Left hindlimb (tissue), 1 donor: ENCODE data around the gene OLFML2B.
A peak's percentile ranks its signal among the peaks of the same experiment; 100 is the strongest.
"Not testable (repeated sequence)": the region's sequence is repeated elsewhere in the genome, so short reads cannot be mapped to it uniquely, and the experiment has no call there.

ENCODE experiments used
- DNase-seq: peaks from one replicate; pipeline ENCODE4 v3.0.0-alpha.2; 2018

The OLFML2B gene

DNA sequence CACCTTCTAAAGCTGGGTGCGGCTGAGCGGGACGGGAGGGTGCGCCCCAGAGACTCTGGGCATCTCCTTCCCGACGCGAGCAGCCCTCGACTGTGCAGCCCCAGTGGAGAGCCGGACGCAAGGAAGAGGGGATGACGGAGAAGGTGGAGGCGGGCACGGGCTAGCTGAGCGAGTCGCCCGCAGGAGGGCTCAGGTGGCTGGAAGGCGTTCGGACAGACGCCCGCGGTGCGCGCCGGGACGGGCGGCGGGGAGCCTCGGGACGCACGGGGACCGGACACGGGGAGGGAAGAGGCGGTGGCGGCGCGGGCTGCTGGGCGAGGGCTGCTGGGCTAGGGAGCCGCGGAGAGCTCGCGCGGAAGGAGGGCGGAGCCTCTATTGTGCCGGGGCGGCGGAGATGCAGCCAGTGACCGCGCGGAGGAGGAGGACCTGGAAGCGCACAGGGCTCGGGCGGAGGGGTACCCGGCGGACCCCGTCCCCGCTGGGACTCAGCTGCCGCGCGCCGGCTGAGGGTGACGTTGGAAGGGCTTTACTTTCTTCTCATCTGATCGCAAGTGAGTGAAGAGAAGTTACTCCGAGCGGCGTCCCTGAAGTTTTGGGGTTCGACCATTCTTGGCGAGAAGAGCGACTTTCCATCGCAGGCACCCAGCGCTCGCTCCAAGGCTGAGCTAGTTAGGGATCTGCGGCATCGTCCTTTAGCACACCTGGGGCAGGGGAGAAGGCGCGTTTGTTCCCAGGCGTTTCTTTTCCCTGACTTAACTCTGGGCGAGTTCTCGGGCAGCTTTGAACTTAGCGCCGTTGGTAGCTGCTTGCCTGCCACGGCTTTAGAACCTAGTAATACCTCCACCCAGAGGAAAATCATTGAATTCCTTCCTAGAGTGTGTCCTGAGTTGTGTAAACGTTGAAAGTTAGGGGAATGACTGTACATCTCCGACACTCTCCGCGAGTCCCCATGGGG is at the start of gene OLFML2B:
Gene OLFML2B, minus strand, starts transcription at position 323 of the 955 bp plus-strand sequence. CDS start 439 bp downstream, outside the sequence.
- peak; percentile 83 for DNase-seq

DNA sequence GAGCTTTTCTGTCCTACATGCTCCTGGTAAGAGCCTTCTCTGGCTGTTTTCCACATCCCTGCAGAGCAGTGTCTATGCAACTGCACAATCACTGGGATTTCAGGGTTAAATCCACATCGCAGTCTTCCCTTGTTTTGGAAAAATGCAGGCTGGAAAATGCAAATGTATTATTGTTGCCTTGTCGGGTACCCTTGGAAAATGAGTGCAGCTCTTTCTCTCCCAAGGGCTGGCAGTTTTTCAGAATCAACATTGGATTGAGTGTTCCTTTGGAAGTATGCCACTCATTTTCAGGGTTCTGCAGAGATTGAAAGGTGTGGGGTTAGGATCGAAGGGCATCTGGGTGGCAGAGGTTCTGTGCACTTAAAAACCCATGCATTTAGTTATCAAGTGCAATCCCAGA is 49.1 kb upstream of the OLFML2B start:
- DNase-seq, result no peak

DNA sequence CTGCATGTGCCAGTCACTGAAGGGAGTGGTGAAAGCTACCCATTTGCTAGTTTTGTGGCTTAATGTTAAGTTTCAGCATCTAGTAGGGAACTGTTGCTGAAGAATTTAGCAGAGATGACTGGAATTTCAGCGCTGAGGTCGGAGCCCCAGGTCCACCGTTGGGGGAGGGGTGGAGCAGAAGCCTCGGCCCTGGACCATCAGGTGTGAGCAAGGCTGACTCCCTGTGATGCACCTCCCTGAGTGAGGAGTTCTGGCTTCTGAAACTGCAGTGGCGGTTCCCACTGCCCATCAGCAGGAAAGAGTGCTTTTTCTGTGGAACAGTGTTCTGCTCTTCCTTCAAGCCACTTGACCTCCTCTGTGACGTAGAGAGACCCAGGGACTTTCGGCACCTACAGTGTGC is 47.2 kb upstream of the OLFML2B start:
- DNase-seq, result no peak

DNA sequence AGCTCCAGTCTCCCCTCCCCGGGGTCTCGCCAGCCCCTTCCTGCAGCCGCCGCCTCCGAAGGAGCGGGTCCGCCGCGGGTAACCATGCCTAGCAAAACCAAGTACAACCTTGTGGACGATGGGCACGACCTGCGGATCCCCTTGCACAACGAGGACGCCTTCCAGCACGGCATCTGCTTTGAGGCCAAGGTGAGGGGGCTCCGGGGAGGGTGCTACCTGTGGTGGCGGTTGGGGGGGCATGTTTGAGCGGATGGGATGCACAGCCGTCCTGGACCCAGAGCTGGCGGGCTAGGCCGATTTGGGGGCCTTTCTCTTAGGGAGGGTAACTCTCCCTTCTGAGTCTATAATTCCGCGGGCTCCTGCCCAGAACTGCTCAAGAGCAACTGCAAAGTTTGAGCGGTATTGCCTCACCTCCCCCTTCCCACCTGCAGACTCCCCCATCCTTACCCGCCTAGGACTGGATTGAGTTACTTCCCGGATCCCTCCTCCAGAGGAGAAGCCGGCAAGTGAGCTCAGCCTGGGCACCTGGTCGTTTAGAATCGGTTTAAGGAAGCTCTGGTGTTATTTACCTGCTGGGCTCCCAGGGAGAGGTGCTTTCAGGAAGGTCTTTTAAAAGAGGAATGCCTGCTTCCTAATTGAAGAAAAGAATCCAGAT is 46.6 kb upstream of the OLFML2B start:
- DNase-seq, result no peak

DNA sequence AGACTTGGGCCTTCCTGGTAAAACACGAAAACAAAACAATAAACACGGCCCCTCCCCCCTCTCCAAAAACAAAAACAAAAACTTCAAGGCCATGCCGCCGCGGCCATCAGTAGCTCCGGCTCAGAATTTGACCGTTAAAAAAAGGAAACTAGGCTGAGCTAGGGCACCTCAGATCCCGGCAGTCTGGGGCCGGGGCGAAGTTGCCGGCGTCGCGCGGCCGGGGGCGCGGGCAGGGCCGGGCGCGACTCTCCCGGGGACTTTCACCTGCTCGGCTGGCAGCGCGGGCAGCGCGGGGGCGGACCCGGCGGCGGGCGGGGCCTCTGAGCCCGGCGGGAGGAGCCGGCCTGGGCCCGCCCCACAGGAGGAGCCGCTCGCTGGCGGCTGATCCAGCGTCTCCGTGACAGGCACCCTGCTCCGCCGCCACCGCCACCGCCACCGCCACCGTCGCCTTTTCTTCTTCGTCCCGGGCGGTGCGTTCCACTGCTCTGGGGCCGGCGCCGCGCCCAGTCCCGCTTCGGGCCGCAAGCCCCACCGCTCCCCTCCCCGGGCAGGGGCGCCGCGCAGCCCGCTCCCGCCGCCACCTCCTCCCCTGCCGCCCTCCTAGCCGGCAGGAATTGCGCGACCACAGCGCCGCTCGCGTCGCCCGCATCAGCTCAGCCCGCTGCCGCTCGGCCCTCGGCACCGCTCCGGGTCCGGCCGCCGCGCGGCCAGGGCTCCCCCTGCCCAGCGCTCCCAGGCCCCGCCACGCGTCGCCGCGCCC is 45.8 kb upstream of the OLFML2B start, which contains the start of gene NOS1AP:
Gene NOS1AP, plus strand, starts transcription at position 358 of the 760 bp plus-strand sequence. CDS start 487 bp downstream, outside the sequence.
- DNase-seq, result peak; percentile 79

DNA sequence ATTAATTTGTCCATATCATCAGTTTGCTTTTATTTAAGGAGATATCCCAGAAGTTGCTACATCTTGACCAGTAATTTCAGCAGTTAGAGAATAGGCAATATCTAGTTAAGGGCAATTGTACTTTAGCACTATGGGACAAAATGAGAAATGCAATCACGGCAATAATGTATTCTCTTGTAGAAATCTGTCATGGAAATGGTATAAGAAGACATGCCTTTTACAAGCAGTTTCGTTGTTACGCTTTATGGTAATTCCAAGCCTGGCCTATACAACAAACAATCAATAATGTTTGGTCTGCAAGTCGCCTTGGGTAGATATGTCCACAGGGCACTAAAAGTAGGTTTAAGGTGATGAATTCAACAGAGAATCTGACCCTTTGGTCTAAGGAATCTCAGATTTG is 44.6 kb upstream of the OLFML2B start:
- DNase-seq, result no peak

DNA sequence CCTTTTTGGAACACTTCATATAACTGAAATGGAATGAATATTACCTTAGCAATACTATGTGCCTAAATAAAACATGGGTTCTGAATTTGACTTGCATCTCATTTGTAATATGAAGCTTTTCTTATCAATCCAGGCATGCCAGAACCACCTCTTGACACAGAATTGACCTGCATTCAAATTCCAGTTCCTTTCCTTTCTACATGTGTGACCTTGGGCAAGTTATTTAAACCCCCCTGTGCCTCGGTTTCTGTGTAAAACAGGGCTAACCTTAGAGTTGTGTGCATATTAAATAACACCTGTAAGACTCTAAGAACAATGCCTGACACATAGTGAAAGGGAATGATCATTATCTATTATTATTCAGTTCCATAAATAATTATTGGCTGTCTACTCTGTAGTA is 43.8 kb upstream of the OLFML2B start:
- DNase-seq, result no peak

DNA sequence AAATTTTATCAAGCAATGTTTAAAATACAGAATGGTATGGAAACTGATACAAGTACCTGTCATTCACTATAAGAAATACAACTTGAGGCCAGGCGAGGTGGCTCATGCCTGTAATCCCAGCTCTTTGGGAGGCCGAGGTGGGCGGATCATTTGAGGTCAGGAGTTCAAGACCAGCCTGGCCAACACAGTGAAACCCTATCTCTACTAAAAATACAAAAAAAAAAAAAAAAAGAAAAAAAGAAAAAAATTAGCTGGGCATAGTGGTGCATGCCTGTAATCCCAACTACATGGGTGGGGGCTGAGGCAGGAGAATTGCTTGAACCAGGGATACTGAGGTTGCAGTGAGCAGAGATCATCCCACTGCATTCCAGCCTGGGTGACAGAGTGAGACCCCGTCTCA is 43.2 kb upstream of the OLFML2B start:
- DNase-seq, result not testable (repeated sequence)

DNA sequence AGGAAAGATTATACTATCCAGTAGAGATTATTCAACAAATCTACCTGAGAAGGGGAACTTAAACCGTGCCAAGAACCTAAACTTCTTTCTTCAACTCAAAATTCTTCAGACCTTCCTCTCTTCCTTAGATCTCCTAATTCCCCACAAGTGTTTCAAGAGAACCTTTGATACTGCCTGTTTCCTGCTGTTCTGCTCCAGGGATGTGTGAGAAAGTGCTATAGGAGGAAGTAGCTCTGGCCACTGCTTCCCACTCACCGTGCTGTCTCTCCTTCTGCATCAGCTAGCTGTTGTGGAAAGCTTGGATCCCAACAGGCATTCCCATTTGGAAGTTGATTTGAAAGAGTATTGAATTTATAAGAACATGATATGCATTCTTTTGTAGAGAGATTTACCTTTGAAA is 41.3 kb upstream of the OLFML2B start:
- DNase-seq, result no peak

DNA sequence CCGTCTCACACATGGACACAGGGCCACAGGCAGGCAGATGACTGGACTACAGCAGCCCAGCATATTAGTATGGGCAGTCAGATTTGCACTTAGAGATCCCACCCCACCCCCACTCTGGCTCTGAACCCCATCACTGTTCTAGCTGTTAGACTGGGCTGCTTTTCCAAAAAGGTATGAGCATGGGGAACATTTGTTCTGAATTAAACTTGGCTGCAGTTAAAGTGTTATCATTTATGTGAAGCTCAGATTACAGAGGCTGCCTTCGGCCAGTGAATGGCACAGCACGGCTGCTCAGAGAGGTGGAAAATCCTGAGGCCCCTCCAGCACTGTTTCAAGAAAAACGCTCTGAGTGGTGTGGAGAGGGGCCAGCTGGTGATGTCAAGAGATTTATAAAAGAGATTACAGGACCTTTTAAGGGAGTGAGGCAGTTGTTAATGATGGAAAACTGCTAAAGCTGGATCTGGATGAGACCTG is 38.9 kb upstream of the OLFML2B start:
- DNase-seq, result no peak

DNA sequence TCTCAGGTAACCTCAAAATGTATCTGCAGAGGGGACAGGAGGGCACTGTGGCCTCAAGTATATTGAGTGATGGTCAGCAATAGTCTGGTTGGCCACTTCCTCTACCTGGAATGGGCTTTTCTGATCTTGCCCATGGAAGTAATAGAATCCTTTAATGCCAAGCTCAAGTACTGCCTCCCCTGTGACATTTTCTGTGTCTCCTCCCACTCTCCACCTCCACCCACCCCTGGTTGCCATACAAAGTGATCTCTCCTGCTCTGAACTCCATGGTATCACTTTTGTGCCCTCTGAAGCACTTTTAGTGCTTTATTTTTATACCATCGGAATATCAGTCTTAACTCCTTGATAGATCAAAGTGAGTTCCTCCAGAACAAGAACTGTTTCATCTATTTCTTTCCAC is 36.6 kb upstream of the OLFML2B start:
- DNase-seq, result no peak

DNA sequence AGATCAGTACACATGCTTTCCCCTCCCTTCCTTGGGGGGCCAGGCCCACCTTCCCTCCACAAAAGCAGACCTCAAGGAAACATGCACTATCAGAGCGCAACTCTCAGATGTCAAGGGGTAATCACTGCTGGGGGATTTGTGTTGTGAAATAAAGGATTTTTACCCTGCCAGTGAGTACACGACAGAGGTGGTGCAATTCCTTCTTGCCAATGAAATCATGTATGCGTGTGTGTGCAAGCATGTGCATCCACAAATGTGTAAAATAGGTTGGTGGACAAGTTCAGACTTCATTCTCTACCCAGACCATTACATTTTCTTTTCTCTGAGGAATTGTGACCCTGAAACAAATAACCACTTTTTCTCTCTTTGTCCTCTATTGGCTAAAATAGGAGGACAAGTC is 36.1 kb upstream of the OLFML2B start:
- DNase-seq, result no peak

DNA sequence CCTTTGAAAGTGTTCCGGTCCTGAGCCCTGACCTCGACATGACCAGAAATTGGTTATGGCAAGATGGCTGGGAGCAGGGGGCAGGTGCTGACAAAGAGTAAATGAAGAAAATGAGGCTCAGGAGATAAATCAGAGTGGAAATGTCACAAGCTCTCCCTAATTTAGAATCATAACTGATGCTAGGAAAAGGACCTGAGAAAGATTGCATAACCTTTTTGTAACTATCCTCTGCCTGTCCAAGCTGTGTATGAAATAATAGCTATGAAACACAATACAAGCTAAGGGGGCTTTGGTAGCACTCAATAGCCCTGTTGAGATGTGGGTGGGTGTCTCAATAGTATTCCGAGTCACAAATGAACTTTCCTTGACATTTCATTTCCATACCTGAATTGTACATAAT is 32.9 kb upstream of the OLFML2B start:
- no peak for DNase-seq

DNA sequence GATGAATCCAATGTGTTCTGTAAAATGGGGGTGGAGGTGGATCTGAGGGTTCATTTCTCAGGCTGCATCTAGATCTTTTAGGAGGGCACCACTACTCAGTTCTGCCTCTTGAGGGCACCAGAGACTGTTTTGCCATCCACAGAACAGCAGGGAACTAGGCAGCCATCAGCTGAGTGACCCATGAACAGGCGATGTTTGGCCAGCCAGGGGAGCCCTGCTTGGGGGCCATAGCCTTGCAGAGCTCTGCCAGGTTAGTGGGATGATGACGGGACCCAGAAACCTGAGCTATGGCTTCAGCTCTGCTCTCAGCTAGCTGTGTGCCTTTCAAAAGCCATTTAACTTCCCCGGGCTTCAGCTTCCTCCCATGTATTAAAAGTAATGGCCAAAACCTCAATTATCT is 32.4 kb upstream of the OLFML2B start:
- peak; percentile 64 for DNase-seq

DNA sequence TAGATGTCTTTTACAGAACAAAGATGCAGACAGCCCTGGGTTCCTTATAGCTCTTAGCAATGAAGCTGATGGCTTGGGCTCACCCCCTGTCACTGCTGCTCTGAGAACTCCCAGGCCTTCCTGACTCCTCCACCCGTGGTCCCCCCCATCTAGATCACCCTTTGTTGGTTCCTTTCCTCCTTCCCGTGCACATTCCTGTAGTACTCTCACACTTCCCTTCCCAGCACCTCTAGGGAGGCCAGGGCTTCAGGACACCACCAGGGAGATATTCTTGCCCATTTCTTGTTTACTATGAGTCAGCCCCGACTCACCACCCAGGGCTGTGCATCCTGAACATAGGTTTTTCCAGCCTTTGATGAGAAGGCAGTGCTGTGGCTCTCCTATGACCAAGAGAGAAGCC is 31.4 kb upstream of the OLFML2B start:
- DNase-seq, result no peak

DNA sequence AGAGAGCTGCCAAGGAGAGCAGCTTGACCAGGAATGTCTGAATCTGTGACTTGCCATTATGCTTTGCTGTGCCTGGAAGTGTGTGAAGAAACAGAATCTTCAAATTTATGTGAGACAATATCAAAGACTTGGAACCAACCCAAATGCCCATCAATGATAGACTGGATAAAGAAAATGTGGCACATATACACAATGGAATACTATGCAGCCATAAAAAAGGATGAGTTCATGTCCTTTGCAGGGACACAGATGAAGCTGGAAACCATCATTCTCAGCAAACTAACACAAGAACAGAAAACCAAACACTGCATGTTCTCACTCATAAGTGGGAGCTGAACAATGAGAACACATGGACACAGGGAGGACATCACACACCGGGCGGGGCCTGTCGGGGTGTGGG is 30.3 kb upstream of the OLFML2B start:
- not testable (repeated sequence) for DNase-seq

DNA sequence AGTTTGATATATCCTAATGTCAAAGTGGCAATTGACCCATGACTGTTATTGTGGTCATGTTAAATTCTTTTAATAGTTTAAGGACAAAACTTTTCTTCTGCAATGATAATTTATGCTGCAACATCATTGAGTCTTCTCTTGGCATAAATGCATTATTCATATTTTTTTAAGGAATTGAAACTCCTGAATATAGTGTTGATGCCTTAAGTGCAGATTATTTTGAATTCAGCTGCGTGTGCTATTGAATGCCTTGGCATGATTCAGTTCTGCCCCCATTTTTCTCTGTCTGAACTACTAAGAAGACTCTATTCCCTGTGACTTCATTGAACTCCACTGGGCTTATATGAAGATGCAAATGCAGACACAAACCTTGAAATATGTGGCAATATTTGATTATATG is 23.3 kb upstream of the OLFML2B start:
- DNase-seq, result no peak

DNA sequence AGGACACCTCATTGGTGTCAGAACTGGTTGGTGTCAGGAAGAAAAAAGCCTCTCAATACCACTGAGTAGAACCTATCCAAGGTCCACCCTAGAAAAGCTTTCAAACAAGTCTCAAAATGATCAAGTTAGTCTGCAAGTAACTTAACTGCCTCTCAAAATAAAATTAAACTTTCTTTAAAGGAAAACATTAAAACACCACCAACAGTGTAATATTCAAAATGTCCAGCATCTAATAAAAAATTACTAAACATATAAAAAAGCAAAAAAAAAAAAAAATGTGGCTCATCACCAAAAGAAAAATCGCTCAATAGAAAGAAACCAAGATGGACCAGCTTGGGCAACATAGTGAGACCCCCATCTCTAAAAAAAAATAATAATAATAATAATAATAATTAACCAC is 18.7 kb upstream of the OLFML2B start:
- DNase-seq, result no peak

DNA sequence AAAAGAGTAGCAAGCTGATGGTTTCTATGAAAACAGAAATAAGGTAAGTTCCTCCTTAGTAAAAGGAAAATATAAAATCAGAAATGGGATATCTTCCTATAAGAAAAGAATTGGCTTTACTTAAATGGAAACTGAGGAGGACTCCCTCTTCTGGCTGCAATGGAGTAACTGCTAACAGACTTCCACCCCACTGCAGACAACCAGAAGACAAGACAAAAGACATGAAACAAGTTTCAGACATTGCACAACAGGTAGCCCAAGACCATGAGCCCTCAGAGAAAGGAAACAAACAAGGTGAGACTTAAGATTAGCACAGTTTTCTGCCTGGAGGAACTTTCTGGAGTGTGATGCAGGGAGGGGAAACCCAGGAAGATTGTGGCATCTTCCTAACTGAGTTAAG is 17.0 kb upstream of the OLFML2B start:
- DNase-seq, result no peak

DNA sequence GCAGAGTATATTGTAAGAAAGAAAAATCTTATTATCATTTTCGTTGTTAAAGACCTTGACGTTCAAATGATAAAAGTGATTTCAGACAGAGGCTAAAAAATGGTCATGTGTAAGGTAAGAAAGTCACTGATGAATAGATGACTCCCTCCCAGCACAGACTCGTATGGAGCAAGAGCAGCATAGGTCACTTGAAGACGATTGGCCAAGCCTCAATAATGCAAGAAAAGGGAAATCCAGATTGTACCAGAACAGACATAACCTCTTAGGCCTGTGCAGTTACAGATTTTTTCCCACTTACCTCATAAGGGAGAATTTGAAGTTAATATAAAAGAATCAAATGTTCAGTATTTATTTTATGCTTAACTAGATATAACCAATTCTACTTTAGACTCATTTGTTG is 16.3 kb upstream of the OLFML2B start:
- DNase-seq, result no peak

DNA sequence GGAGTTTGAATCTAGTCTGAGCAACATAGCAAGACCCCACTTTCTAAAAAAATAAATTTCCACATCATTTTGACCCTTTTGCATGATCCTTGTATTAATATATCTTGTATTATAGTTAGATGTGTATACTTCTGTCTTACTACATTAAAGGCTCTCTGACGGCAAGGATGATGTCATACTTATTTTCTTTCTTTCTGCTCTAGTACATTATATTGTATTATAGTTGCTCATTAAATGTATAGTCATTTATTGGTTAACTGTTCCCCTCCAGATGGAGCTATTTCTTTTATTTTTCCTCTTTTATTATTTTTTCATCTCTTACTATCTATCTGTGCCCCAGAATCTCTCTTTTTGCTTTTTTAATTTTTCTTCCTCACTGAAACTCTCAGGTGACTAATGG is 15.0 kb upstream of the OLFML2B start:
- no peak for DNase-seq

DNA sequence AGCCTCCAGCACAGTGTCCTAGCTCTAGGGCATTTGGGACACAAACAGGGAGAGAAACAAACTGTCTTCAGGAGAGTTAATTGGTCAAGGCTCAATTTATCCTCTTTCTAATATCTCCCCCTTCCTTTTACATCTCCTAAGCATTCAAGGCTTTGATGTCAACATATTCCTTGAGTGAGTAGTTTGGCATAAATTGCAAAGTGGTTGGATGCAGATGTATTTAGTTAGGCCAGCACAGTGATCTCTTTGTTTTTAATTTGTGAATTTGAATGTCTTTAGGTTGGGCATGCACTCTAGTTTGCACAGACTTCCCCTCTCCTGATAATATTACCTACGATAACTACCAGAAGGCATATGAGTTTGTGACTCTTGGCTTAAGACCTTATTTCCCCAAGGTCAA is 12.5 kb upstream of the OLFML2B start:
- no peak for DNase-seq

DNA sequence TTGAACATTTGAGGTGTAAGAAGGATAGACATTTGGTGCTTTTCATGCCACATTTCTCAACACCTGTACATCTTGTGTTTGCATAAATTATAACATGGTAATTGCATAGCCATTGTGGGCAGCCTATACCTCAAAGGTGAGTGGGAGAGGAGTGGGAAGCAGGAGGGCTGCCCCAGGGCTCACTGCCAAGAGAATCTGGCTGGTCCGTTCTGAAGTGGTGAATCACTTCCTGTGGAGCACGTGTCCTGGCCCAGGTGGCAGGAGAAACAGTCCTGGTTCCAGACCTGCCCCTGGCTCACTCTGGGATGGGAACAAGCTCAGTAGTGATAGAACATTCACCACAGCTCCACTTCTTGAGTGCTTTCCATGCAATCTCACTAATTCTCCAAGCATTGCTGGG is 11.6 kb upstream of the OLFML2B start:
- DNase-seq, result no peak
